ENCODE measurements around the gene SHLD1.

Gene SHLD1

DNA sequence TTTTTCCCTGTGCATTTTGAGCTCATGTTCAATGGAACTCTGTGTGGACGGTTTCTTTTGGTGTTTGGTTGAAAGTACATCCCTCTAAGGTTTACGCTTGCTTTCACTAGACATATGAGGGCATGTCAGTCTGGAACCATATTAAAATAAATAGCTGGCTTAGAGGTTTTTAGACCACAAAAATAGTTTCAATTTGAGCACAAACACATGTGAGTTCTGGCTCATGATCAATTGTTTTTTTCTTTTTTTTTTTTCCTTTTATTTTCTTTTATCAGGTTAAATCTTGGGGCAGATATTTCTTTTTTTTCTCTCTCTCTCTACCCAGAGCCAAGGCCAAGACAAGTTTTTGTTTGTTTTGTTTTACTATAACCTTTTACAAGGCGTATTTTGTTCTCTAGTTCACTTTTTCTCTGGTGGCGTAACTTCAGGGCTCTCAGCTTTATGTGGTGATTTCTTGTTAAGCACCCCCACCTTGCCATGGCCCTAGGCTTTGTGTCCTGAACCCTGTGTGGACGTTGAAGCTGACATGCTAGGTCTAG is 92.9 kb downstream of the SHLD1 start:
- DNase-seq (ENCODE audit: insufficient read length, low spot score) (peak; percentile 35), FAIRE-seq (peak; percentile 94)

DNA sequence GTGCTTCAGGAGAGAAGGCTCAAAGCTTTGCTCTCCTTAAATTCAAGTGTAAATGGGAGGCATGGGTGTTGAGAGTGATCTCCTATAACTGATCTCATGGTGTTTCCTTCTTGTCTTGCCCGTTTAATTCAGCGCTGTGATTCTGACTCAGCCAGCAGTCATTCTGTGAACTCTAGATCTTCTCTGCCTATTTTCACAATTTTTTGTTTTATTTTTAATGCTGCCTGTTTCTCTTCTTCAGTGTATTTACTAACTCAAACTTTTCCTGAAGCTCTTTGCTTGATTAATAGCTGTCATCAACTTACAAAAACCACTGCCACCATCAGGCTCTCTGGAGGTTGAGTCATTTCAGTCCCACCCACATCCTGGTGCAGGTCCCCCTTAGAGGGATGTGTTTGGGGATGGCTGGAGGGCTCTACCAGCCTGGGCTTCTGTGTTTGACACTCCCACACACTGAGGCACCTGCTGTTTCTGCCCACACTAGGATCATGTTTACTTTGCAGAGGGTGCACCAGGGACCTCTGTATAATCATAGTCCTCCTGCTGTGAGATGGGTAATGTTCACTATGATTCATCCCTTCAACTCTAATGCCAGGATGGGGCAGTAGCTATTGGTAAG is 94.0 kb downstream of the SHLD1 start:
- peak; percentile 66 for DNase-seq (ENCODE audit: insufficient read length, low spot score)
- peak; percentile 93 for FAIRE-seq

DNA sequence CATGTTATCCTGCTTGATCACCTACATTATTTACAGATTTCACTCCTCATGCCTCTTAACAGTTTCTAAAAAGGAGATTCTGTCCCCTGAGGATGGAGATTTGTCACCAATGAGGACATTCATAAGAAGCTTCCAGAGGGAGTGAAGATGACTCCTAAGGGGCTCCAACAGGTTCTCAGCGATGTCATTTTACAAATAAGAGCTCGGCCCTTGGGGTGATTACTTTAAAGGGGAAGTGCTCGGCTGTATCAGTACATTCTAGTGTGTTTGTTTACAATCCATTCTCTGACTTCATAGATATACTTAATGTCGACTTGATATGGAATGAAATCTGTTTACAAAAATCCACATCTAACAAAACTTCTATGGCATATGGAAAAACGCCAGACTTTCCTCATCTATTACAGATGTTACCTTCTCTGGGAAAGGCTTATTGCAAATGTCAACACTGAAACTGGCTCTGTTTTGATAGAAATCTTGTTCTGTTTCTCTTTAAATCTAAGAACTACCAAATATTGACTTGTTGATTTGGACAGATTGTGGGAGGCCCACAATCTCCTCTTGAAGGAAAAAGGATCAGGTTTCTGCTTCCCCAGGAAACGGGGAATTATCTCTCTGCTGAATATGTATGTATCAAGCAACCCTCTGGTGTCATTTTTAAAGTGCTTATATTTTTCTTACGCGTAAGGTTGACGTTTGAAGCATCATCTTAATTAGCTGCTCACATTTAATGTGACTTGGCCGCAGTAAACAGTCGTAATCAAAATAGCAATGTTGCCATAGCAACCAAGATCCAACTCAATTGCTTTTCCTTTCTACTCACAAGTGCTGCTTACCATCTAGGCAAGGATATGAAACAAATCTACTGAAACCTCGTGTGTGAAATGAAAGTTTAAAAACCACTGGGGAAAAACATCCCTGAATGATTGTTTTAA is 95.7 kb downstream of the SHLD1 start:
- FAIRE-seq (peak; percentile 66), DNase-seq (ENCODE audit: insufficient read length, low spot score) (no peak)

DNA sequence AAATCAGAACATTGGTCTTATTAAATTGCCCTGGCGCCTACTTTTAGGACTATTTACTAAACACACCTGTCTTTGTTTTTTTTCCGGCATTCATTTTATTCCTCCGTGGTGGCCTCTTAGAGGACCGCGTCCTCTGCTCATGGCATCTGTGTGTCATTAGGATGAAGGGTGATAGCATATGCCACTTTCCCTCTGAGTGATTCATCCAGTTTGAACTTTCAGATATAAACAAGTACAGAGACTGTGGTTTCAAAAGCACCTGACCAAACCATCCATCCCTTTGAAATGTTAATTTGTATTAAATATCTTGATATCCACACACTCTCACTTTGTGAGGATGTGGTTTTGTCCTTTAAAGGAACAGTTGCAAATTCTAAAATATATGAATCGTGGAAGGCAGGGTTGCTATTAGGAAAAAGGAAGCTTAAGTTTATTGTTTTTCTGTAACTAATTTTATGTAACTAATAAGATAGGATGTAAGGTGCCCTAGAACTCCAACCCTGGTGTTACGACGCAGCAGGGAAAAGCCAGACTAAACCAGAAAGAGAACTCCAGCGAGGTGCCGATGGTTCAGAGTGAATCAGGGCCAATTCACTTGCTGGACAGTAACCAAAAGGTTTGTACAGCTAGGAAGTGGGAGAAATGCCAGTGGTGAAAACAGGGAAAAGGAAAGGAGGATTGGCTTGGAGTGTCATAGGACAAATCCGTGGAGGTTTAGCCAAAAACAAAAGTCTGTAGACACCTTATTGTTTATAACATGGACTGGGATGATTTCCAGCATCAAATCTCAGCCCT is 98.7 kb downstream of the SHLD1 start:
- no peak for FAIRE-seq
- no peak for DNase-seq (ENCODE audit: insufficient read length, low spot score)

DNA sequence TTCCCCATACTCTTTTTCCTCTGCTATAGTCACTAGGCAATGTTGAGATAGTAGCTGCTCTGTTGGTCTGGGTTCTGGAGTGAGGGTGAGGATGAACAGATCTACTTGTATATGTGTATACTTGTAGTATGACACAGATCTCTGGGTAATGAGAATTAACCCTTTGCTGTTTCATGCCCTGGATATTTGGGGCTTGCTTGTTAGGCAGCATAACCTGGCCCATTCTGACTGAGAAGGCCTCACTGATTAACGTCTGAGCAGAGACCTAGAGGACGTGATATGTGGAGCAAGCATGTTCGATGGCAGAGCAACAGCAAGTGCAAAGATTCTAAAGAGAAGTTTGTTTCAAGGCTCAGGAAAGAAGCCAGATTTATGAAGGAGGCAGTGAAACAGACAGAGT is 105.7 kb downstream of the SHLD1 start:
- FAIRE-seq (no peak), DNase-seq (ENCODE audit: insufficient read length, low spot score) (no peak)

DNA sequence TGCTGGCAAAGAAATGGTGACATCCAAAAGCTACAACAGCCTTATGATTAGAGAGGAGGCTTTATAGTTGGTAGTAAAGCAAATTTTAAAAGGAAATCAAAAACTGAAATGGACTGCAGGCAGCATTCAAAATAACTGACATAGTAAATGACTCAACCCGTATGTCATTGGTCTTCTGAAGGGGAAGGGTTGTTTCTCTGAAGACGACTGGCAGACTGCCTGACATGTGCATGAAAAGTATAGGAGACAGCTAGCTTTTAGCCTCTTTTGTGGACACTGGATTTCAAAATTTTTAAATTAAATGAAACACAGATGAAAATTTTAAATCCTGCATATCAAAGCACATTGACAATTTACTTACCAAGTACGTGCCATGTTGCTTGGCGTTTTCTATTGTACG is 109.4 kb downstream of the SHLD1 start:
- FAIRE-seq = no peak
- no peak for DNase-seq (ENCODE audit: insufficient read length, low spot score)

DNA sequence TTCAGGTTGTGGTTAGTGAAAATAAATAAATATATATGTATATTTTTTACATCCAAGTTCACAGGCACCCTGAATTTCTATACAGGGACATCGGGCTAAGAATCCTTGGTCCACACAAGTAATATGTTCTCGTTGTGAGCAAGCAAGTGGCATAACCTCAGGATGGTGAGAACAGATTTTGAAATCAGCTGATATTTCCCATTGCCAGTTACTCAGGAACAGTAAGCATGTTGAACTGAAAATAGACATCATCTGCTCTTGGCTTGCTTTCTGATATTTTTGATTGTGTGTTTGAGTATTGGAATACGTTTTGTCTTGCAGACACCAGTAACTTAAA is 112.5 kb downstream of the SHLD1 start:
- DNase-seq (ENCODE audit: insufficient read length, low spot score) = no peak
- no peak for FAIRE-seq

DNA sequence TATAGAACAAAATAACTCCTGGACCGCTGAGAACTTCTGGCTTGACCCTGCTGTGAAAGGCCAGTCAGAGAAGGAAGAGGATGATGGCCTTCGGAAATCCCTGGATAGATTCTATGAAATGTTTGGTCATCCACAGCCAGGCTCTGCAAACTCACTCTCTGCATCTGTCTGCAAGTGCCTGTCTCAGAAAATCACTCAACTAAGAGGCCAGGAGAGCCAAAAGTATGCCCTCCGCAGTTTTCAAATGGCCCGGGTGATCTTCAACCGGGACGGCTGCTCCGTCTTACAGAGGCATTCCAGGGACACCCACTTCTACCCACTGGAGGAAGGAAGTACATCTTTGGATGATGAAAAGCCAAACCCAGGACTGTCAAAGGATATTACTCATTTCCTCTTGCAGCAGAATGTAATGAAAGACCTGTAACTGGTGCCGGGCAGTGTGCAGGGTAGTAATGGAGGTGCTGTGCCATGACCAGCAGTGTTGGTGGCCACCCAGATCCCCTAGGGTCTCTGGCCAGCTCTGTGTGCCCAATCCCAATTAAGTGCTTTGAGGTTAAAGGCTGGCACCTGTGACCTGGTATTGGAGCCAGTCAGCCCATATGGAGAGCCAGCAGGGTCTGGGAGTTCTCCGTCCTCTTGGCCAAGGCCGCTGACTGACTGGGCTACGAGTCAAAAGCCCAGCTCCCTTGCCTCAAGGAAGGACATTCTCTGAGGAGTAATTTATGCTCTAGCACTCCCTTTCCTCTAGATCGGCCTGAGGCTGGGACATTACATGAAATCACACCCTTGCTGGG is 113.0 kb downstream of the SHLD1 start:
- DNase-seq (ENCODE audit: insufficient read length, low spot score) = no peak
- no peak for FAIRE-seq

DNA sequence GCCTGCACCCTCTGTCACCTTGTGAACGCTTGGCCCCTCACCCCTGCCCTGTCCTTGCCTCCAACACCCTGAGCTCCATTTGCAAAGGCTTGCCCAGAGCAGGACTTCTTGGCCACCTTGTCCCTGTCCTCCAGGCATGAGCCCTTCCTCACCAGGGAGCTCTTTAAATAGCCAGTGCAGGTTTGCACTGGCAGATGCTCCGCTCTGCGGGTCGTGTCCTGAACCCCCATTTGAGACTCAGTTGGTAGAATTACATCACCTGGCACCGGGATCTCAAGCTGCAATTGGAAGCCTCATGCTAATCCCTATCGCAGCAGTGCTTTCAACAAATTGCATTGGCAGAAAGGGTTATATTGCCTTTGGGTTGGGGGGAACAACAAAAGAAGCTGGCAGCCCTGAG is 114.2 kb downstream of the SHLD1 start:
- DNase-seq (ENCODE audit: insufficient read length, low spot score) (no peak), FAIRE-seq (no peak)

DNA sequence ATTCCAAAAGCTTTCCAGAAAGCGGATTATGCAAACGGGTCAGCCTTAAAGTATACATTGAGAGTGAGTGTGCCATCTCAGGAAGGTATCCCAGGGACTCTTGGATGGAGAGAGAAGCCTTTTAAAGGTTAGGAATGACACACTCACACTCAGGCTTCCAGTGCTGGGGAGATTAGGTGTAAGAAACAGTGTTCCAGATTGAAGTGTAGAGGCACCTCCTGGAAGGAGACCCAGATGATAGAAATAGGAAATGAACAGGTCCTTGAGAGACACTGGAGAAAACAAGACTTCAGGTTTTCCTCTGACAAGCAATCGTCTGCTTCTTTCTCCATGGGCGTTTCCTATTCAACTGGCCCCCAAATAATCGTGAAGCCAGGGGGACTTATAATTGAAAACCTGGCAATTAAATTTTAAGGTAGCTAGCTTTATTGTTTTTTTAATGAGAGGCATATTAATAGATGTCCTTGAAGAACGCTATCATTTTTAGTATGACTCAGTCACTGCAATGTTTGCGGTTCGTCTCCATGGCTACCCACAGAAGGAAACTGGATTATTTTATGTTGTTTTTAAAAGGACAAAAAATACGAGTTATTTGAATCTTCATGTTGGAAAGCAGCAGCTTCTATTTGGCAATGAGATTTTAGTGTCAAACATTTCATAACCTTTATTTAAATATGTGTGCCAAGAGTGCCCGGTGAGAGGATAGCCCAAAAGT is 114.8 kb downstream of the SHLD1 start:
- DNase-seq (ENCODE audit: insufficient read length, low spot score) (no peak), FAIRE-seq (no peak)

DNA sequence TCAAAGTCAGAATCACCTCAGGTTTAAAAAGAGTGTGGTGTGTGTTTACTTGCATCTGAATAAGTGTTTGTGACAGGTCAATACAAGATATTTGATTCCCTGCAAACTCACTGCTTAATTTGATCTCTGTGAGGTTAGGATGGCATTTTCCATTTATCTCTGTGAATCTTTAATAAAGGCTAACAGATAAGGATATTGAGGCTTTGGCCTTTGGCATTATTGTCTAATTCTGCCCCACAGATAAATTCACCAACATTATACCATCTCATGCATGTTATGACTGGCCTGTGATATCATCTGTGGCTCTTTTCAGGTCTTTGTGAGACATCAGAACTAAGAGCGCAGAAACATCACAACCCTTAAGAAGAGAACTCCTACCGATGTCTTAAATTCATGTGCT is 115.4 kb downstream of the SHLD1 start:
- FAIRE-seq = no peak

DNA sequence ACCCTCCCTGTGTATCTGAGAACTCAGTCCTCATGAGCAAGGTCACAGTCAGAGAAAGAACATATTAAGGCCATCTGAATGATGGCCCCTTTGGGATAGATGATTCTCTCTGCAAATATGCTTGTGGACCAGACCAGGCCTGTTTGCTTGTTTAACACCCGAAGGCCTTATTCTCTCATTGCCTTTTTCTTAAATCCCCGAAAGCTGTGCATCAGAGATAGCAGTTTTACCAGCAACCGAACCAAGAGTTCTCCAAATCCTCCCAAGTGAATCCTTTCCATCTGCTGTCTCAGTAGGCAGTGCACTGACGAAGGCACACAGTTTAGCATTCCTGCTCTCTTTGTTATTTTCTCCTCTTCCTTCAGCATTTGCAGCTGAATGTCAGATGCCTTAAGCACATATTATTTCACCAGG is 120.4 kb downstream of the SHLD1 start:
- no peak for DNase-seq (ENCODE audit: insufficient read length, low spot score)
- no peak for FAIRE-seq

More for the DNA sequence above, 115.4 kb downstream of the SHLD1 start:
- no peak for DNase-seq (ENCODE audit: insufficient read length, low spot score)

DNA sequence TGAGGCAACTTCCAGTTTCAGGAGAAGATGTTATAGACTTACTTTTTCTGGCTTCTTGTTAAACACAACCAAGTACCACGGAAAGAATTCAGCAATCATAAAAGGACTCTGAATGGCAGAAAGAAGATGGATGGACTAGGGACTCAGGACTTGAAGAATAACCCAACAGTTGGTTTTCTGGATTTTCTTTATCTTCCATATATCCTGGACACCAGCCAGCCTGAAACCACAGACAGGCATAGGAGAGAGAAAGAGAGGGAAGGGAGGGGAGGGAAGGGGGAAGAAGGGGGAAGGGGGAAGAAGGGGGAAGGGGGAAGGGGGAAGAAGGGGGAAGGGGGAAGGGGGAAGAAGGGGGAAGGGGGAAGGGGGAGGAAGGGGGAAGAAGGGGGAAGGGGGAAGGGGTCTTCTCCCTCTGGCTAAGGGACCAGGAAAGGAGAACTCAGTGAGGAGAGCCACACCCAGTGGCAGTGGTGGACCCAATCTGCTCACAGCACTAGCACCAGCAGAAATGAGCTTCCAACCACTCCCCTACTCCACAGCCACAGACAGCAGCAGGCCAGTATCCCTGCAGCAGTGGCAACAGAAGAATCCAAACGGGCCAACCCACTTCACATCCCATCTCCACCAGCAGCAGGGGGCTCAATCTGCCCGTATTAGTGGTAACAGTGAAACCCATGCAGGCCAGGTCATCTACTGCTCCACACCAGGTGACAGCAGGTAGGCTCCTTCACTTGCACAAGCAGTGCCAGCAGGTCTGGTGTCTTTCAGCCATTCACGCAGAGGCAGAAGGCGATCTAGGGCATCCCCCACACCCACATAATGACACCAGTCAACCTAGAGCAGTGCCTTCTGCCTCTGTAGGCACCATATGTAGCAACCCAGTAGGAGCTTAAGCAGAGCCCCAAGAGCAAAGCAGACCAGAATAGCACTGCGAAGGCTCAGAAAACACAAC is 121.5 kb downstream of the SHLD1 start:
- DNase-seq (ENCODE audit: insufficient read length, low spot score) (no peak), FAIRE-seq (no peak)

DNA sequence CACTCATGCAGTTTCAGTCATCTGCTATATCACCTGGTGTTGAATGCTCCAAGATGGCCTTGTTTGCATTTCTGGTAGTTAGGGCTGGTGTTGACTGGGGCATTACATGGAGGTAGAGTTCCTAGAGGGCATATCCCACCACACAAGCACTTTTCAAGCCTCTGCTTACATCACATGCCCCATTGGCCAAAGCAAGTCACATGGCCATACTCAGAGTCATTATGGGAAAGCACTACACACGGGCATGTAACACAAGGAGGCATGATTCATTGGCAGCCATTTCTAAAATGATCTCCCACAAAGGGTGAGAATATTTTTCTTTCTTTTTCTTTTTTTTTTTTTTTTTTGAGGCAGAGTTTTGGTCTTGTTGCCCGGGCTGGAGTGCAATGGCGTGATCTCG is 126.9 kb downstream of the SHLD1 start:
- no peak for FAIRE-seq

DNA sequence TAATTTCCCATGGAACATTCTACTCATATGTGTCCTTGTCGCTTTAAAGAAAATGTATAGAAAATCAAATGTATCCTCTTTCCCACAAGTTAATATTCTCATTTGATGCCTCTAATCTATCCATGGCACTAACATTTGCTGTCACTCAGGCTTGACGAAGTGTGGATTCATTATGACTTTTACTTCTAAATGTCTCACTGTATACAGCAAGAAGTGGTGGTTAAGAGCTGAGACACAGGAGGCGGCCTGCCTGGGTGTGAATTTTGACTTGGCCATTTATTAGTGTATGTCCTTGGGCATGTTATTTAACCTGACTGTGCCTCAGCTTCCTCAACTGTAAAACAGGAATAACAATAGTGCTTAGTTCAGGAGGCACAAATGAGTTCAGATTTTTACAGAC is 130.1 kb downstream of the SHLD1 start:
- DNase-seq (ENCODE audit: insufficient read length, low spot score) (no peak), FAIRE-seq (no peak)

More for the DNA sequence above, 126.9 kb downstream of the SHLD1 start:
- no peak for DNase-seq (ENCODE audit: insufficient read length, low spot score)

DNA sequence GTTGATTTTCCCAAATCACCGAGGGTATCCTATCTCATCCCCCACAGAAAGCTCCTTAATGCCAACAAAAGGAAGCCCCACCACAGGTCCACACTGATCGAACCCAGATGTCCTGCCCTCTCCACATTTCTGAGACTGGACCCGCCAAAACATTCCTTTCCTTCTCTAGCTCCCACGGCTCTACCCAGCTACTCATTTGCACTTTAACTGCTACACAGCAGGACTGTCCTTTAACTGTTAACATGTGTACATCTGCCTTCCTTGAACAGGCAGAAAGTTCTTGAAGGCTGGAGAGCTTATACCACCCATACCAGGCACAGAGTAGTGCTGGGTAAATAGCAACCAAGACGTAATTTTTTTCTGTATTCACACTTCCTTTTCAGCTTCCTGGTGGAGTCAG is 131.5 kb downstream of the SHLD1 start:
- FAIRE-seq = no peak

DNA sequence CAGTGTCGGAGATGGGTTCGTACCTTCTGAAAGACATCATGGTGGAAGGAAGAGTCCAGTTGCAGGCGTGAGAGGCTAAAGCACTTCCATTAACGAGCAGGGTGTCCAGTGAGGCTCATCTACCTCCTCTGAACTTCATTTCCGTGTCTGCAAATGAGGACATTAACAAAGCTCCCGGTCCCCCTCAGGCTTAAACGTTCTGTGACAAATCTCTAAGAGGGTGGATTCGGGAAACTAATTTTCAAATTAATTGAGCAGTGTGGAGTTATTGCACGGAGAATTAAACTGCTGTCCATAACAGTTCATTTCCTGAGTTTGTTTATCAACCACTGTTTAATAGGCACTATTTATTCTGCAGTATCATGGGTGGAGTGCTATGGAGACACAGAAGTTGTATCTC is 132.0 kb downstream of the SHLD1 start:
- DNase-seq (ENCODE audit: insufficient read length, low spot score) (no peak), FAIRE-seq (no peak)

More for the DNA sequence above, 131.5 kb downstream of the SHLD1 start:
- DNase-seq (ENCODE audit: insufficient read length, low spot score) = no peak

DNA sequence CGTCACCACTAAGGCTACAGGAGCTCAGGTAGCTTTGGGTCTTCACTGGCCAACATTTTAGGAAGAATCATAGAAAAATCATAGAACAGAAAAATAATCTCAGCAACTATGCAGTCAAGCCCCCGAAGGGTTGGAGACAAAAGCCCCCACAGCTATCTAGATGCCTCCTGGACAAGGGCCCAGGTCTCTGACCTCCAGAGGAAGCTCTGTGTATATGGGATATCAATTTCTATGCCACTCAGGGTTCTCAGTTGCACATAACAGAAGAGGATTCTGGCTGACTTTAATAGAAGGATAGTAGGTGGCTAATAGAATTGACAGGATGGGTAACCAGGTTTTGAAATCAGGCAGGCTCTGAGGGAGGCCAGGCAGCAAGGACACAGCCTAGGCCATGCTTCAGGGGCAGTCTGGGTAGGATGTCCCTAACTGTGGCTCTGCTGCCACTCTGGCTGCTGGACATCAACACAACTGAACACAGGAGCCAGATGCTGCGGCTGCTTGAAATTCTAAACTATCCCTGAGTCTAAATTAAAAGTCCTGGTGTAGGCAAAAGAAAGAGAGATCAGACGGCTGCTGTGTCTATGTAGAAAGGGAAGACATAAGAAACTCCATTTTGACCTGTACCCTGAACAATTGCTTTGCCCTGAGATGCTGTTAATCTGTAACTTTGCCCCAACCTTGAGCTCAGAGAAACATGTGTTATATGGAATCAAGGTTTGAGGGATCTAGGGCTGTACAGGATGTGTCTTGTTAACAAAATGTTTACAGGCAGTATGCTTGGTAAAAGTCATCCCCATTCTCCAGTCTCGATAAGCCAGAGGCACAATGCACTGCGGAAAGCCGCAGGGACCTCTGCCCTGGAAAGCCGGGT is 134.5 kb downstream of the SHLD1 start:
- DNase-seq (ENCODE audit: insufficient read length, low spot score) (no peak), FAIRE-seq (no peak)
